NCI-H524 (cell line): ENCODE measurements around the gene CCT8L2.
"Not testable (repeated sequence)": the region's sequence is repeated elsewhere in the genome, so short reads cannot be mapped to it uniquely, and the experiment has no call there.

Experiments
- DNase-seq, 2 experiments: peaks; one replicate each; lab custom pipeline; 2025; lab: John Stamatoyannopoulos, UW

The CCT8L2 gene

DNA sequence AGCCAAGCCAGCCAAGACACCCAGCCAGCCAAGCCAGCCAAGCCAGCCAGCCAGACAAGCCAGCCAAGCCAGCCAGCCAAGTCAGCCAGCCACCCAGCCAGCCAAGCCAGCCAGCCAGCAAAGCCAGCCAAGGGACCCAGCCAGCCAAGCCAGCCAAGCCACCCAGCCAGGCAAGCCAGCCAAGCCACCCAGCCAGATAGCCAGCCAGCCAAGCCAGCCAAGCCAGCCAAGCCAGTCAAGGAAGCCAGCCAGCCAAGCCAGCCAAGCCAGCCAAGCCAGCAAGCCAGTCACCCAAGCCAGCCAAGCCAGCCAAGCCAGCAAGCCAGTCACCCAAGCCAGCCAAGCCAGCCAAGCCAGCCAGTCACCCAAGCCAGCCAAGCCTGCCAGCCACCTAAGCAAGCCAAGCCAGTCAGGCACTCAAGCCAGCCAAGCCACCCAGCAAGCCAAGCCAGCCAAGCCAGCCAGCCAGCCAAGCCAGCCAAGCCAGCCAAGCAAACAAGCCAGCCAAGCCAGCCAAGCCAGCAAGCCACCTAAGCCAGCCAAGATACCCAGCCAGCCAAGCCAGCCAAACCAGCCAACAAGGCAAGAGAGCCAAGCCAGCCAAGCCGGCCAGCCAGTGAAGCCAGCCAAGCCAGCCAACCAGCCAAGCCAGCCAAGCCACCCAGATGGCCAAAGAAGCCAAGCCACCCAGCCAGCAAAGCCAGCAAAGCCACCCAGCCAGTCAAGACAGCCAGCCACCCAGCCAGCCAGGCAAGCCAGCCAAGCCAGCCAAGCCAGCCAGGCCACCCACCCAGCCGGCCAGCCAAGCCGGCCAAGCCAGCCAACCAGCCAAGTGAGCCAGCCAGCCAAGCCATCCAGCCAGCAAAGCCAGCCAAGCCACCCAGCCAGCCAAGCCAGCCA lies 33.3 kb downstream of the CCT8L2 start:
- DNase-seq, result no peak

DNA sequence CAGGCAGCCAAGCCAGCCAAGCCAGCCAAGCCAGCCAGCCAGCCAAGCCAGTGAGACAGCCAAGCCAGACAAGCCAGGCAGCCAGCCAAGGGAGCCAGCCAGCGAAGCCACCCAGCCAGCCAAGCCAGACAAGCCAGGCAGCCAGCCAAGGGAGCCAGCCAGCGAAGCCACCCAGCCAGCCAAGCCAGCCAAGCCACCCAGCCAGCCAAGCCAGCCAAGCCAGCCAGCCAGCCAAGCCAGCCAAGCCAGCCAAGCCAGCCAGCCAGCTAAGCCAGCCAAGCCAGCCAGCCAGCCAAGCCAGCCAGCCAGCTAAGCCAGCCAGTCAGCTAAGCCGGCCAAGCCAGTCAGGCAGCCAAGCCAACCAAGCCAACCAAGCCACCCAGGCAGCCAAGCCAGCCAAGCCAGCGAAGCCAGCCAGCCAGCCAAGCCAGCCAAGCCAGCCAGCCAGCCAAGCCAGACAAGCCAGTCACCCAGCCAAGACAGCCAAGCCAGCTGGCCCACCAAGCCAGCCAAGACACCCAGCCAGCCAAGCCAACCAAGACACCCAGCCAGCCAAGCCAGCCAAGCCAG lies 34.1 kb downstream of the CCT8L2 start:
- DNase-seq, result not testable (repeated sequence)

- DNase-seq, result not testable (repeated sequence)
These were observed 35.1 kb downstream of the CCT8L2 start for GRCh38 chr22:16557511-16557910.

GRCh38 chr22:16555077-16555994 lies 37.3 kb downstream of the CCT8L2 start:
- not testable (repeated sequence) for DNase-seq

GRCh38 chr22:16543310-16543709 lies 49.3 kb downstream of the CCT8L2 start:
- DNase-seq, result not testable (repeated sequence)
